Activated B cell treated with CpG ODN at 0.5 μM for 24 hours (primary cell): ENCODE measurements around the gene TGM2. TPM values are rescaled to one million over a fixed set of nuclear protein-coding genes. Genes with fewer than 3 reads are reported as not detected.
A peak's percentile ranks its signal among the peaks of the same experiment; 100 is the strongest.

Experiments
- ATAC-seq: fragments of 200-7000 bp; cut with Tn5 transposase; one replicate; pipeline ENCODE4 v1.10.0; 2021; ENCODE audit warnings: low read depth, mild to moderate bottlenecking, moderate library complexity
- CTCF ChIA-PET: fragments of 350-600 bp; sonication (Branson Sonifier 250); formaldehyde crosslinking; loops from one replicate; lab custom pipeline; 2021; ENCODE audit warnings: antibody characterized with exemption; lab: Charles Lee
- POLR2A ChIA-PET: fragments of 350-600 bp; sonication (Branson Sonifier 250); formaldehyde crosslinking; loops from one replicate; lab custom pipeline; 2021; ENCODE audit warnings: antibody characterized with exemption; lab: Charles Lee
- DNase-seq: peaks from one replicate; pipeline ENCODE4 v3.0.0; 2022
- H3K27ac Mint-ChIP-seq: one replicate; pipeline ENCODE4 v1.8.0; 2020; ENCODE audit warnings: mixed read lengths
- H3K27me3 Mint-ChIP-seq: one replicate; pipeline ENCODE4 v1.8.0; 2021; ENCODE audit warnings: mixed read lengths
- H3K36me3 Mint-ChIP-seq: one replicate; pipeline ENCODE4 v1.8.0; 2021; ENCODE audit warnings: low read depth, mixed read lengths
- H3K4me1 Mint-ChIP-seq: one replicate; pipeline ENCODE4 v1.8.0; 2021; ENCODE audit warnings: mixed read lengths
- H3K4me3 Mint-ChIP-seq: one replicate; pipeline ENCODE4 v1.8.0; 2020; ENCODE audit warnings: mild to moderate bottlenecking, mixed read lengths
- H3K9me3 Mint-ChIP-seq: one replicate; pipeline ENCODE4 v1.8.0; 2020; ENCODE audit warnings: mixed read lengths
- CTCF ChIP-seq: fragments of 200-600 bp; IDR thresholded peaks from one replicate; pipeline ENCODE4 v1.8.0; 2022; ENCODE audit warnings: antibody characterized with exemption, mild to moderate bottlenecking
- intact Hi-C: fragments of 100-400 bp; cut with micrococcal nuclease; formaldehyde crosslinking; loops from one replicate; pipeline ENCODE4 v1.15.1; 2024
- total RNA-seq: library from RNA; stranded (reverse); gene quantifications from 2 replicates; pipeline ENCODE4 v1.2.3, GENCODE V29; 2022

Gene TGM2
- total RNA-seq, 1 donor from 2014 or later, result 22.9 TPM

- H3K27me3 Mint-ChIP-seq, result no peaks in the 10 kb centered on the region
- no peak overlapping the region for H3K27ac Mint-ChIP-seq
- ChIA-PET POLR2A (no interaction called here), CTCF (interaction anchor here (0.5 to 2.5 kb wide), 4 partner anchors 11 to 432 kb away, joined by 3 to 8 read pairs (median 5); no protein-coding TSS in a partner anchor)
- DNase-seq (no peak), ATAC-seq (no peak)
- no peaks in the 10 kb centered on the region for H3K9me3 Mint-ChIP-seq
- H3K36me3 Mint-ChIP-seq, result peaks cover 85% of the 10 kb centered on the region
- intact Hi-C loops, result loop anchor here (1.0 kb wide), 1 partner anchor 8 kb away; no protein-coding TSS in a partner anchor
- no peak overlapping the region for H3K4me3 Mint-ChIP-seq
- peaks cover 30% of the 10 kb centered on the region for H3K4me1 Mint-ChIP-seq
- no peak for TF ChIP-seq CTCF
These were observed 80.6 kb downstream of the TGM2 start for GRCh38 chr20:38084425-38084951.

GRCh38 chr20:38083338-38084048, 81.6 kb downstream of the TGM2 start:
- no peaks in the 10 kb centered on the region for H3K27me3 Mint-ChIP-seq
- CTCF ChIA-PET, result interaction anchor here (0.7 to 2.5 kb wide), 4 partner anchors 10 to 83 kb away, joined by 4 to 8 read pairs (median 5); no protein-coding TSS in a partner anchor

GRCh38 chr20:38082894-38083293, 82.2 kb downstream of the TGM2 start:
- intact Hi-C loops, result no loop called here
- POLR2A ChIA-PET, result interaction anchor here (0.9 to 8.4 kb wide), 2 partner anchors 9 kb away, joined by 3 to 149 read pairs; no protein-coding TSS in a partner anchor
- ATAC-seq (no peak), DNase-seq (no peak)
- Mint-ChIP-seq H3K4me3 (no peak overlapping the region), H3K27me3 (no peaks in the 10 kb centered on the region), H3K27ac (no peak overlapping the region), H3K4me1 (peaks cover 44% of the 10 kb centered on the region), H3K36me3 (peaks cover 84% of the 10 kb centered on the region), H3K9me3 (no peaks in the 10 kb centered on the region)
- TF ChIP-seq CTCF, result no peak
- CTCF ChIA-PET, result interaction anchor here (0.7 to 2.5 kb wide), 3 partner anchors 9 to 84 kb away, joined by 4 to 8 read pairs (median 6); no protein-coding TSS in a partner anchor

More at GRCh38 chr20:38083338-38084048, 81.6 kb downstream of the TGM2 start:
- ATAC-seq (no peak), DNase-seq (no peak)
- H3K4me1 Mint-ChIP-seq, result peaks cover 40% of the 10 kb centered on the region
- no peaks in the 10 kb centered on the region for H3K9me3 Mint-ChIP-seq
- POLR2A ChIA-PET, result interaction anchor here (0.9 kb wide), 1 partner anchor 10 kb away, joined by 3 read pairs; no protein-coding TSS in a partner anchor
- no peak overlapping the region for H3K4me3 Mint-ChIP-seq
- intact Hi-C loops, result loop anchor here (1.0 kb wide), 1 partner anchor 9 kb away; no protein-coding TSS in a partner anchor
- H3K27ac Mint-ChIP-seq, result no peak overlapping the region
- peaks cover 85% of the 10 kb centered on the region for H3K36me3 Mint-ChIP-seq
- TF ChIP-seq CTCF, result no peak

GRCh38 chr20:38081575-38081974, 83.5 kb downstream of the TGM2 start:
- no peak for ATAC-seq
- H3K4me3 Mint-ChIP-seq, result no peak overlapping the region

More at GRCh38 chr20:38081575-38081974, 83.5 kb downstream of the TGM2 start:
- intact Hi-C loops, result no loop called here
- Mint-ChIP-seq H3K27me3 (no peaks in the 10 kb centered on the region), H3K9me3 (no peaks in the 10 kb centered on the region), H3K36me3 (peaks cover 80% of the 10 kb centered on the region), H3K4me1 (peaks cover 53% of the 10 kb centered on the region), H3K27ac (peak overlapping the region; percentile 65)
- TF ChIP-seq CTCF, result no peak
- no peak for DNase-seq
- POLR2A ChIA-PET, result interaction anchor here (0.5 to 8.4 kb wide), 3 partner anchors 8 to 106 kb away, joined by 3 to 149 read pairs (median 3); no protein-coding TSS in a partner anchor
- CTCF ChIA-PET, result interaction anchor here (1.0 to 1.3 kb wide), 2 partner anchors 8 to 12 kb away, joined by 3 to 5 read pairs; no protein-coding TSS in a partner anchor
